ENCODE measurements around the gene ESR1. TPM values are rescaled to one million over a fixed set of nuclear protein-coding genes. Genes with fewer than 3 reads are reported as not detected.

ESR1 gene
- total and polyA plus RNA-seq, 2 donors (not counting 3 experiments of a cell fraction or from before 2014, with no cell fraction given), result 0.01 TPM; not detected in 1

GRCh38 chr6:152055517-152055916 is 248.0 kb downstream of the ESR1 start:
- Histone ChIP-seq H4K20me1 (replicated peaks; ENCODE audit: control insufficient read depth, extremely low read depth, insufficient read depth, low read length) (no peaks in the 10 kb centered on the region), H3K4me1 (ENCODE audit: control insufficient read depth, extremely low read depth, insufficient read depth, low read length) (no peaks in the 10 kb centered on the region), H3K4me3 (replicated peaks in 1 of 3; ENCODE audit: insufficient read depth in 1 of 3, low read depth in 1 of 3, low read length in 3 of 3) (no peak overlapping the region), H3K36me3 (ENCODE audit: control insufficient read depth in 2 of 2, extremely low read depth in 1 of 2, insufficient read depth in 2 of 2, low read length in 2 of 2) (no peaks in the 10 kb centered on the region), H3K9ac (replicated peaks; ENCODE audit: extremely low read depth, insufficient read depth, low read length) (no peak overlapping the region), H2AFZ (ENCODE audit: low read depth, low read length) (no peak overlapping the region), H3K27me3 (ENCODE audit: control insufficient read depth in 2 of 2, insufficient read depth in 2 of 2, low read length in 2 of 2) (peaks cover 0 to 6% of the 10 kb centered on the region in 2 experiments), H3K9me3 (replicated peaks; ENCODE audit: control insufficient read depth, insufficient read depth, low read length) (no peaks in the 10 kb centered on the region), H3K4me2 (ENCODE audit: insufficient read depth, low read length) (no peak overlapping the region), H3K27ac (ENCODE audit: insufficient read depth, low read depth, low read length) (no peak overlapping the region), H3K9me1 (replicated peaks; ENCODE audit: control insufficient read depth, extremely low read depth, insufficient read depth, low read length) (no peaks in the 10 kb centered on the region), H3K79me2 (ENCODE audit: control insufficient read depth, insufficient read depth, low read length) (no peaks in the 10 kb centered on the region)
- no peak for FAIRE-seq
- BruUV-seq (replicated peaks), result no TSS peak
- intact Hi-C loops (cut with micrococcal nuclease), result no loop called here
- dilution Hi-C loops (cut with MboI; ENCODE audit: extremely low pct_ligation_motif_present, low sequenced_read_pairs), result no loop called here
- TF ChIP-seq EZH2 (IDR thresholded peaks at IDR 0.05; ENCODE audit: borderline replicate concordance, low read depth, low read length, severe bottlenecking), result no peak
- TF ChIP-seq POLR2A (IDR thresholded peaks at IDR 0.05; ENCODE audit: low read depth, low read length), result no peak
- no peak for TF ChIP-seq MYC (IDR thresholded peaks at IDR 0.05; ENCODE audit: low read depth, low read length)
- no peak for TF ChIP-seq JUN (IDR thresholded peaks at IDR 0.05; ENCODE audit: borderline replicate concordance, insufficient read depth, insufficient read length, low read depth)
- DNase-seq (ENCODE audit: low read depth, low spot score), result no peak
- CTCF ChIA-PET, result interaction anchor here (1.4 kb wide), 1 partner anchor 69 kb away, joined by 5 read pairs; no protein-coding TSS in a partner anchor
- POLR2A ChIA-PET, result no interaction called here

GRCh38 chr6:152057832-152058498 is 250.5 kb downstream of the ESR1 start:
- ChIA-PET POLR2A (no interaction called here), CTCF (interaction anchor here (0.6 kb wide), 1 partner anchor 46 kb away, joined by 3 read pairs; no protein-coding TSS in a partner anchor)

More at GRCh38 chr6:152057832-152058498, 250.5 kb downstream of the ESR1 start:
- Histone ChIP-seq H3K4me3 (replicated peaks in 1 of 3; ENCODE audit: insufficient read depth in 1 of 3, low read depth in 1 of 3, low read length in 3 of 3) (no peak overlapping the region), H3K4me1 (ENCODE audit: control insufficient read depth, extremely low read depth, insufficient read depth, low read length) (no peaks in the 10 kb centered on the region), H3K27ac (ENCODE audit: insufficient read depth, low read depth, low read length) (no peak overlapping the region), H3K79me2 (ENCODE audit: control insufficient read depth, insufficient read depth, low read length) (no peaks in the 10 kb centered on the region), H3K36me3 (ENCODE audit: control insufficient read depth in 2 of 2, extremely low read depth in 1 of 2, insufficient read depth in 2 of 2, low read length in 2 of 2) (no peaks in the 10 kb centered on the region), H3K9ac (replicated peaks; ENCODE audit: extremely low read depth, insufficient read depth, low read length) (no peak overlapping the region), H3K9me3 (replicated peaks; ENCODE audit: control insufficient read depth, insufficient read depth, low read length) (no peaks in the 10 kb centered on the region), H4K20me1 (replicated peaks; ENCODE audit: control insufficient read depth, extremely low read depth, insufficient read depth, low read length) (no peaks in the 10 kb centered on the region), H2AFZ (ENCODE audit: low read depth, low read length) (no peak overlapping the region), H3K9me1 (replicated peaks; ENCODE audit: control insufficient read depth, extremely low read depth, insufficient read depth, low read length) (no peaks in the 10 kb centered on the region), H3K27me3 (ENCODE audit: control insufficient read depth in 2 of 2, insufficient read depth in 2 of 2, low read length in 2 of 2) (peaks cover 0 to 5% of the 10 kb centered on the region in 2 experiments), H3K4me2 (ENCODE audit: insufficient read depth, low read length) (no peak overlapping the region)
- intact Hi-C loops (cut with micrococcal nuclease) (no loop called here), dilution Hi-C loops (cut with MboI; ENCODE audit: extremely low pct_ligation_motif_present, low sequenced_read_pairs) (no loop called here)
- no TSS peak for BruUV-seq (replicated peaks)
- DNase-seq (ENCODE audit: low read depth, low spot score) (no peak), FAIRE-seq (no peak)
- TF ChIP-seq EZH2 (IDR thresholded peaks at IDR 0.05; ENCODE audit: borderline replicate concordance, low read depth, low read length, severe bottlenecking), result no peak
